AG04450 (cell line): ENCODE results near the gene PTPMT1. TPM values are rescaled to one million over a fixed set of nuclear protein-coding genes. Genes with fewer than 3 reads are reported as not detected.
A peak's percentile ranks its signal among the peaks of the same experiment; 100 is the strongest.
"Not testable (repeated sequence)": the region's sequence is repeated elsewhere in the genome, so short reads cannot be mapped to it uniquely, and the experiment has no call there.

Experiments
- CTCF ChIA-PET: fragments of 300-600, 350-600 bp; formaldehyde crosslinking; extraction: SDS; loops from one replicate; lab custom pipeline; 2022; ENCODE audit warnings: antibody characterized with exemption, inconsistent platforms; lab: Charles Lee
- POLR2A ChIA-PET: fragments of 350-600 bp; formaldehyde crosslinking; extraction: SDS; loops from one replicate; lab custom pipeline; 2021; ENCODE audit warnings: antibody characterized with exemption, inconsistent platforms; lab: Yijun Ruan, JAX
- DNase-seq: peaks from one replicate; pipeline ENCODE4 v3.0.0-alpha.2; 2011; ENCODE audit warnings: low read depth, low spot score
- H3K27ac ChIP-seq: one replicate; pipeline ENCODE4 v1.5.1; 2012; ENCODE audit warnings: low read depth, low read length, control low read depth
- H3K27me3 ChIP-seq: one replicate; pipeline ENCODE4 v1.6.0; 2012; ENCODE audit warnings: low read length; ENCODE audit not compliant: control insufficient read depth, insufficient read depth
- H3K4me3 ChIP-seq: 2 replicates; pipeline ENCODE4 v1.5.1; 2011; ENCODE audit warnings: mild to moderate bottlenecking, low read depth, low read length, control low read depth
- H3K9me3 ChIP-seq: 2 replicates; pipeline ENCODE4 v1.5.1; 2012; ENCODE audit warnings: low read length; ENCODE audit not compliant: control insufficient read depth, insufficient read depth
- CTCF ChIP-seq: IDR thresholded peaks from 2 replicates; pipeline ENCODE4 v1.5.1; 2011; ENCODE audit warnings: low read depth, low read length, control low read depth, inconsistent platforms
- polyA plus RNA-seq: library from polyadenylated mRNA; depleted of rRNA; stranded (reverse); fragments of >200 nt; gene quantifications from 2 replicates; pipeline ENCODE4 v1.2.3, GENCODE V29; 2011

The PTPMT1 gene
- polyA plus RNA-seq, 1 experiment, result 39.5 TPM

DNA sequence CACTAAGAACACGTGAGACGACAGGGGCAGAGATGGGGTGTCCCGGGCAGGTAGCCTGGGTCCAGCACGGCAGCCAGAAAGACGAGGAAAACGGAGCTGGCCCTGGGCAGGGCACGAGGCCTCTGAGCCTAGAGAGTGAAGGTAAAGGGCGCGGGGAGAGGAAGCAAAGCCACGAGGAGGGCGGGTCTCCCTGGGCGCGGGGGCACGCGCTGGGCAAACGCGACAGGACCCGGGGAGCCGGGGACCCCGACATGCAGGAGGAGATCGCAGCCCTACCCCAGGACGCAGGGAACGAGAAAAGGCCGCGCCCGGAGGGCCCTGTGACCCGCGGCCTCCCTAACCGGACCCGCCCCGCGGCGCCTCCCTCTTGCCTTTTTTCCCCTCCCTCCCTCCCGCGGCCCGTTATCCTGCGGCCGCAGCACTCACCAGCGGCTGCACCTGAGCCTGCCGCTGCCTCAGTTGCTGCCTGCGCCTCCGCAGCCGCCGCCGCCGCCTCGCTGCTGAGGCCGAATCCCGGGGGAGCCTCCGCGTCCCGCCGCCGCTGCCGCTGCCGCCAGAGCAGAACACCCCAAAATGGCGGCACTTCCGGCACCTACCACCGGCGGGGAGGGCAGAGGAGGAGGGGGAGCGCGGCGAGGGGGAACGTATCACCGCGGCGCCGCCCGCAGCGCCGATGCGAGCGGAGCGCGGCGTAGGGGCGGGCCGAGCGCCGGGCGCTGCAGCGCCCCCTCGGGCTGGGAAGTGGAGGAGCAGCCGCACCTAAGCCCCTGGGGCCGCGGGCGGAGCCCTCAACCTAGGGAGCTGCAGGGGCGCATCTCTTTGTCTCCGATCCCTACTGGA is 12.6 kb upstream of the PTPMT1 start, which contains the start of gene CELF1:
Gene CELF1 (minus strand): TSS at position 567 of the 840 bp plus-strand sequence. CDS start 53,609 bp downstream, outside the sequence.
- H3K27me3 ChIP-seq, result no peaks in the 10 kb centered on the region
- peak within 1 kb of the TSS; percentile 82 for H3K27ac ChIP-seq
- peaks cover 3% of the 10 kb centered on the region; the same call in 1 of the 2 replicates for H3K9me3 ChIP-seq
- ChIA-PET CTCF (interaction anchor here (0.5 to 2.5 kb wide), 43 partner anchors 9 to 151 kb away, joined by 3 to 33 read pairs (median 4); partner anchors contain the start of genes KBTBD4 and NDUFS3), POLR2A (interaction anchor here (0.5 to 1.9 kb wide), 7 partner anchors 10 to 92 kb away, joined by 3 to 19 read pairs (median 3); no protein-coding TSS in a partner anchor)
- H3K4me3 ChIP-seq, result peak within 1 kb of the TSS; percentile 99
- TF ChIP-seq CTCF, result peak; percentile 66
- DNase-seq, result peak; percentile 53

DNA sequence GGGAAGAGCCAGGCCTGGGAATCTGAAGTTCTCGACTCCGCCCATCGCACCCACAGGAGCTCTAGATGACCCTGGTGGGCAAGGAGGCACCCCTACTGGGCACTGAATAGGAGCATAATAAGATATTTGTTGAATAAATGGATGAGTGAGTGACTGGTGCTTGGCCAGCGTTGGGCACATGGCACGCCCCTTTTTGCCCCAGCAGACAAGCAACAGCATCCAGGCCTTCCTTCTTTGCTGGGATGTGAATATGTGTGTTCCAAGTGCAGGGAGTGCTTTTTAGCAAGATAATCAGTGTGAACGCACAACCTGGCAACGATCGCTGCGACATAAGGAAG is 12.0 kb upstream of the PTPMT1 start:
- Histone ChIP-seq H3K27me3 (no peaks in the 10 kb centered on the region), H3K27ac (no peak overlapping the region), H3K4me3 (peak overlapping the region; percentile 64), H3K9me3 (peaks cover 3% of the 10 kb centered on the region; the same call in 1 of the 2 replicates)
- CTCF ChIA-PET, result interaction anchor here (0.5 to 2.5 kb wide), 41 partner anchors 9 to 151 kb away, joined by 3 to 33 read pairs (median 4); partner anchors contain the start of genes KBTBD4 and NDUFS3
- TF ChIP-seq CTCF, result no peak
- no peak for DNase-seq
- POLR2A ChIA-PET, result interaction anchor here (0.6 kb wide), 1 partner anchor 17 kb away, joined by 3 read pairs; no protein-coding TSS in a partner anchor

DNA sequence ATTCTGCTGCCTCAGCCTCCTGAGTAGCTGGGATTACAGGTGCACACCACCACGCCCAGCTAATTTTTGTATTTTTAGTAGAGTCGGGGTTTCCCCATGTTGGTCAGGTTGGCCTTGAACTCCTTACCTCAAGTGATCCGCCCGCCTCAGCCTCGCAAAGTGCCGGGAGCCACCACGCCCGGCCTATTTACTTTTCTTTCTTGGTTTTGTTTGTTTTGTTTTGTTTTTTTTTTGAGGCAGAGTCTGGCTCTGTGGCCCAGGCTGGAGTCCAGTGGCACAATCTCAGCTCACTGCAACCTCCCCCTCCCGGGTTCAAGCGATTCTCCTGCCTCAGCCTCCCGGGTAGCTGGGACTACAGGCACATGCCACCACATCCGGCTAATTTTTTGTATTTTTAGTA is 8.4 kb upstream of the PTPMT1 start:
- CTCF ChIA-PET, result not testable (repeated sequence)

DNA sequence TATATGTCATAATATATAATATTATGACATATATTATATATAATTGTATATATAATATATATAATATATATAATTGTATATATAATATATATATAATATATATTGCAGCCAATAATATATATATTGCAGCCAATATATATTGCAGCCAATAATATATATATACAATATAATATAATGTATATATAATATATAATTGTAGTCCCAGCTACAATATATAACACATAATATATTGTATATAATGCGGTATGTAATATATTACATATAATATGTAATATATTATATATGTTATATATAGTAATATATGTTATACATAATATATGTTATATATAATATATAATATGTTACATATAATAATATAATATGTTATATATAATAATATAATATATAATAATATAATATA is 6.7 kb upstream of the PTPMT1 start:
- ChIA-PET POLR2A (interaction anchor here (0.6 kb wide), 1 partner anchor 8 kb away, joined by 5 read pairs; no protein-coding TSS in a partner anchor), CTCF (no interaction called here)
- Histone ChIP-seq H3K9me3 (no peaks in the 10 kb centered on the region), H3K27me3 (no peaks in the 10 kb centered on the region), H3K27ac (no peak overlapping the region), H3K4me3 (no peak overlapping the region)
- DNase-seq, result no peak
- no peak for TF ChIP-seq CTCF

More for the DNA sequence above, 8.4 kb upstream of the PTPMT1 start:
- DNase-seq, H3K9me3 ChIP-seq, H3K27ac ChIP-seq, H3K27me3 ChIP-seq, H3K4me3 ChIP-seq, POLR2A ChIA-PET: not testable (repeated sequence)

GRCh38 chr11:47560426-47560825 is 5.0 kb upstream of the PTPMT1 start:
- no peak overlapping the region for H3K4me3 ChIP-seq
- H3K9me3 ChIP-seq, result no peaks in the 10 kb centered on the region; the same call in 1 of the 2 replicates
- TF ChIP-seq CTCF, result no peak
- CTCF ChIA-PET, result interaction anchor here (0.7 kb wide), 1 partner anchor 9 kb away, joined by 3 read pairs; no protein-coding TSS in a partner anchor
- POLR2A ChIA-PET, result interaction anchor here (0.6 kb wide), 1 partner anchor 40 kb away, joined by 3 read pairs; no protein-coding TSS in a partner anchor
- no peak for DNase-seq
- no peaks in the 10 kb centered on the region for H3K27me3 ChIP-seq
- no peak overlapping the region for H3K27ac ChIP-seq

GRCh38 chr11:47562393-47562792 is 3.0 kb upstream of the PTPMT1 start:
- CTCF ChIA-PET, result interaction anchor here (0.5 kb wide), 1 partner anchor 9 kb away, joined by 3 read pairs; the partner anchor contains the start of gene CELF1
- not testable (repeated sequence) for DNase-seq, H3K4me3 ChIP-seq, H3K27me3 ChIP-seq, H3K9me3 ChIP-seq, H3K27ac ChIP-seq
- POLR2A ChIA-PET, result interaction anchor here (0.7 kb wide), 1 partner anchor 151 kb away, joined by 7 read pairs; no protein-coding TSS in a partner anchor

DNA sequence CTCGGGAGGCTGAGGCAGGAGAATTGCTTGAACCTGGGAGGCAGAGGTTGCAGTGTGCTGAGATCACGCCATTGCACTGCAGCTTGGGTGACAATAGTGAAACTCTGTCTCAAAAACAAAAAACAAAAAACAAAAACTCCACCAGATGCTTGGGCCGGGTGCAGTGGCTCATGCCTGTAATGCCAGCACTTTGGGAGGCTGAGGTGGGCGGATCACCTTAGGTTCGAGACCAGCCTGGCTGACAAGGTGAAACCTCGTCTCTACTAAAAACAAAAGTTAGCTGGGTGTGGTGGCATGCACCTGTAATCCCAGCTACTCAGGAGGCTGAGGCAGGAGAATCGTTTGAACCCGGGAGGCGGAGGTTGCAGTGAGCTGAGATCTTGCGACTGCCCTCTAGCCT is 1.0 kb upstream of the PTPMT1 start:
- not testable (repeated sequence) for H3K27ac ChIP-seq, H3K27me3 ChIP-seq, DNase-seq, H3K4me3 ChIP-seq, H3K9me3 ChIP-seq
- ChIA-PET POLR2A (interaction anchor here (1.1 kb wide), 1 partner anchor 14 kb away, joined by 6 read pairs; the partner anchor contains the start of genes KBTBD4 and NDUFS3), CTCF (interaction anchor here (0.6 to 1.5 kb wide), 5 partner anchors 9 to 132 kb away, joined by 3 to 11 read pairs (median 4); partner anchors contain the start of gene CELF1)
